Keratinocyte (primary cell): ENCODE data around the gene PXDN. TPM values are rescaled to one million over a fixed set of nuclear protein-coding genes. Genes with fewer than 3 reads are reported as not detected.

Experiments
- DNase-seq: peaks from one replicate; pipeline ENCODE4 v3.0.0-alpha.2; 2011; ENCODE audit warnings: low read depth, missing footprints, low spot score
- FAIRE-seq: peaks from 2 replicates; lab custom pipeline; 2011; peaks lifted over from hg19 to GRCh38; lab: Jason Lieb, UNC
- H2AFZ ChIP-seq: 2 replicates; pipeline ENCODE4 v1.6.0; 2012; ENCODE audit warnings: low read length, control low read depth, inconsistent platforms; ENCODE audit not compliant: control insufficient read depth
- H3K27ac ChIP-seq: 2 replicates; pipeline ENCODE4 v1.5.1; 2011; ENCODE audit warnings: low read length; ENCODE audit not compliant: control insufficient read depth, insufficient read depth
- H3K27me3 ChIP-seq: 3 replicates; pipeline ENCODE4 v1.6.0; 2011; ENCODE audit warnings: low read length; ENCODE audit not compliant: control insufficient read depth, insufficient read depth; ENCODE audit errors: extremely low read depth
- H3K36me3 ChIP-seq, 2 experiments: 2 replicates in 1 of 2; 3 replicates in 1 of 2; pipeline ENCODE4 v1.5.1; 2011; ENCODE audit warnings: low read length in 2 of 2, mild to moderate bottlenecking in 1 of 2; ENCODE audit not compliant: control insufficient read depth in 2 of 2, insufficient read depth in 2 of 2; ENCODE audit errors: extremely low read depth in 1 of 2
- H3K4me1 ChIP-seq: 3 replicates; pipeline ENCODE4 v1.5.1; 2011; ENCODE audit warnings: low read length; ENCODE audit not compliant: control insufficient read depth, insufficient read depth; ENCODE audit errors: extremely low read depth
- H3K4me2 ChIP-seq: 3 replicates; pipeline ENCODE4 v1.6.0; 2011; ENCODE audit warnings: low read depth, low read length; ENCODE audit not compliant: control insufficient read depth, insufficient read depth; ENCODE audit errors: extremely low read depth
- H3K4me3 ChIP-seq, 3 experiments: fragments of 200-600 bp in 1 of 3; sonication (generic) in 1 of 3; 2 replicates in 2 of 3; 3 replicates in 1 of 3; pipeline ENCODE4 v1.5.1; 2011 to 2016; ENCODE audit warnings: low read length in 3 of 3, mild to moderate bottlenecking in 3 of 3, control low read depth in 2 of 3, inconsistent platforms in 1 of 3, low read depth in 1 of 3, mixed read lengths in 1 of 3, mixed run types in 1 of 3, moderate library complexity in 1 of 3; ENCODE audit not compliant: control insufficient read depth in 2 of 3, insufficient read depth in 2 of 3; ENCODE audit errors: extremely low read depth in 1 of 3
- H3K79me2 ChIP-seq: 2 replicates; pipeline ENCODE4 v1.6.0; 2012; ENCODE audit warnings: low read length; ENCODE audit not compliant: control insufficient read depth, insufficient read depth
- H3K9ac ChIP-seq: 3 replicates; pipeline ENCODE4 v1.6.0; 2011; ENCODE audit warnings: low read length; ENCODE audit not compliant: control insufficient read depth, insufficient read depth; ENCODE audit errors: extremely low read depth
- H3K9me1 ChIP-seq: 3 replicates; pipeline ENCODE4 v1.6.0; 2011; ENCODE audit warnings: low read length; ENCODE audit not compliant: control insufficient read depth, insufficient read depth; ENCODE audit errors: extremely low read depth
- H3K9me3 ChIP-seq: 2 replicates; pipeline ENCODE4 v1.5.1; 2012; ENCODE audit warnings: low read depth, low read length; ENCODE audit not compliant: control insufficient read depth
- H4K20me1 ChIP-seq: 3 replicates; pipeline ENCODE4 v1.6.0; 2011; ENCODE audit warnings: low read length; ENCODE audit not compliant: control insufficient read depth, insufficient read depth; ENCODE audit errors: extremely low read depth
- CTCF ChIP-seq, 3 experiments: IDR thresholded peaks in 1 of 3; conservative IDR thresholded peaks in 1 of 3; optimal IDR thresholded peaks in 1 of 3; 2 replicates in 2 of 3; 3 replicates in 1 of 3; pipeline versions ENCODE3 to v1.5.1; 2011; ENCODE audit warnings: low read length in 3 of 3, mild to moderate bottlenecking in 3 of 3, moderate library complexity in 2 of 3, control low read depth in 1 of 3, inconsistent platforms in 1 of 3; ENCODE audit not compliant: insufficient read depth in 2 of 3; ENCODE audit errors: extremely low read depth in 1 of 3
- EZH2 ChIP-seq: IDR thresholded peaks from one replicate; pipeline ENCODE4 v1.6.1; 2012; ENCODE audit warnings: inconsistent platforms, mild to moderate bottlenecking, low read length, moderate library complexity
- dilution Hi-C: fragments of 300-500 bp; cut with MboI; formaldehyde crosslinking; loops from one replicate; pipeline ENCODE4 v1.7.0; 2020; ENCODE audit warnings: low sequenced_read_pairs; ENCODE audit not compliant: extremely low pct_ligation_motif_present
- polyA plus RNA-seq, 5 experiments: library from polyadenylated mRNA; depleted of rRNA in 3 of 5; stranded (reverse) in 3 of 5; stranded (forward) in 1 of 5; unstranded in 1 of 5; fragments of >200 nt; gene quantifications; 1 replicate in 1 of 5; 2 replicates in 3 of 5; 3 replicates in 1 of 5; pipeline versions ENCODE4 v1.2.1 to v1.2.3, GENCODE V29; 2011 to 2012; ENCODE audit warnings: missing spikeins in 2 of 5, low read depth in 1 of 5, low replicate concordance in 1 of 5

Gene PXDN
- polyA plus RNA-seq, 1 donor (not counting 4 experiments of a cell fraction or from before 2014, with no cell fraction given), result 36.7 TPM

GRCh38 chr2:1598800-1599199 lies 145.5 kb downstream of the PXDN start:
- no peak for TF ChIP-seq CTCF (optimal IDR thresholded peaks at IDR 0.05 in 1 of 3, IDR thresholded peaks at IDR 0.05 in 1 of 3, conservative IDR thresholded peaks at IDR 0.05 in 1 of 3; ENCODE audit: extremely low read depth in 1 of 3, insufficient read depth in 2 of 3, low read length in 3 of 3)
- TF ChIP-seq EZH2, result no peak
- DNase-seq (no peak), FAIRE-seq (no peak)
- H3K27me3 ChIP-seq, result peaks cover 11% of the 10 kb centered on the region
- no peaks in the 10 kb centered on the region for H3K36me3 ChIP-seq
- no peaks in the 10 kb centered on the region for H3K9me3 ChIP-seq
- no peak overlapping the region for H3K4me3 ChIP-seq
- no peaks in the 10 kb centered on the region for H4K20me1 ChIP-seq
- no peak overlapping the region for H3K4me2 ChIP-seq
- no peak overlapping the region for H3K9ac ChIP-seq
- dilution Hi-C loops, result loop anchor here (25.0 kb wide), 1 partner anchor 139 kb away; the partner anchor contains the start of gene PXDN
- no peak overlapping the region for H3K27ac ChIP-seq
- H2AFZ ChIP-seq, result no peak overlapping the region
- H3K9me1 ChIP-seq, result no peaks in the 10 kb centered on the region
- H3K4me1 ChIP-seq, result peaks cover 12% of the 10 kb centered on the region
- H3K79me2 ChIP-seq, result no peaks in the 10 kb centered on the region

GRCh38 chr2:1598041-1598710 lies 146.1 kb downstream of the PXDN start:
- no peak overlapping the region for H3K9ac ChIP-seq
- dilution Hi-C loops, result loop anchor here (25.0 kb wide), 1 partner anchor 139 kb away; the partner anchor contains the start of gene PXDN
- H3K4me2 ChIP-seq, result no peak overlapping the region
- TF ChIP-seq EZH2 (no peak), CTCF (optimal IDR thresholded peaks at IDR 0.05 in 1 of 3, IDR thresholded peaks at IDR 0.05 in 1 of 3, conservative IDR thresholded peaks at IDR 0.05 in 1 of 3; ENCODE audit: extremely low read depth in 1 of 3, insufficient read depth in 2 of 3, low read length in 3 of 3) (no peak)
- H4K20me1 ChIP-seq, result no peaks in the 10 kb centered on the region
- H3K27ac ChIP-seq, result no peak overlapping the region
- DNase-seq (no peak), FAIRE-seq (no peak)
- H3K9me1 ChIP-seq, result no peaks in the 10 kb centered on the region
- no peaks in the 10 kb centered on the region for H3K36me3 ChIP-seq
- no peaks in the 10 kb centered on the region for H3K9me3 ChIP-seq
- peaks cover 18% of the 10 kb centered on the region for H3K4me1 ChIP-seq
- no peak overlapping the region for H3K4me3 ChIP-seq
- H3K79me2 ChIP-seq, result no peaks in the 10 kb centered on the region
- H2AFZ ChIP-seq, result no peak overlapping the region
- peaks cover 11% of the 10 kb centered on the region for H3K27me3 ChIP-seq
